WTC11 (cell line): ENCODE measurements around the gene AXIN2. TPM values are rescaled to one million over a fixed set of nuclear protein-coding genes. Genes with fewer than 3 reads are reported as not detected.

Source experiments
- ATAC-seq: fragments of 200-7000 bp; cut with Tn5 transposase; 2 replicates; pipeline ENCODE4 v1.10.0; 2021; ENCODE audit warnings: mild to moderate bottlenecking, moderate library complexity
- CTCF ChIA-PET: fragments of 300-600 bp; sonication (Branson Sonifier 250); formaldehyde crosslinking; loops from one replicate; lab custom pipeline; 2021; ENCODE audit warnings: antibody characterized with exemption; lab: Charles Lee
- POLR2A ChIA-PET: fragments of 350-600 bp; sonication (Branson Sonifier 250); formaldehyde crosslinking; loops from one replicate; lab custom pipeline; 2021; ENCODE audit warnings: antibody characterized with exemption; lab: Charles Lee
- DNase-seq: peaks from one replicate; pipeline ENCODE4 v3.0.0; 2021; ENCODE audit warnings: low spot score
- H3K27ac Mint-ChIP-seq: 2 replicates; pipeline ENCODE4 v1.8.0; 2021; ENCODE audit warnings: mixed read lengths
- H3K27me3 Mint-ChIP-seq: 2 replicates; pipeline ENCODE4 v1.8.0; 2021; ENCODE audit warnings: low read depth, mild to moderate bottlenecking, moderate library complexity, mixed read lengths
- H3K36me3 Mint-ChIP-seq: 2 replicates; pipeline ENCODE4 v1.8.0; 2021; ENCODE audit warnings: mixed read lengths
- H3K4me1 Mint-ChIP-seq: 2 replicates; pipeline ENCODE4 v1.8.0; 2022; ENCODE audit warnings: mixed read lengths
- H3K4me3 Mint-ChIP-seq: 2 replicates; pipeline ENCODE4 v1.8.0; 2021; ENCODE audit warnings: mild to moderate bottlenecking, moderate library complexity, mixed read lengths
- H3K9me3 Mint-ChIP-seq: 2 replicates; pipeline ENCODE4 v1.8.0; 2021; ENCODE audit warnings: mixed read lengths
- CREM ChIP-seq: sonication (generic); formaldehyde crosslinking; IDR thresholded peaks from 2 replicates; pipeline ENCODE4 v1.8.1; 2022; ENCODE audit warnings: mild to moderate bottlenecking, missing genetic modification reagents, moderate library complexity
- EMX1 ChIP-seq: fragments of 250-450 bp; sonication (Bioruptor Pico); IDR thresholded peaks from 2 replicates; pipeline ENCODE4 v1.8.0; 2021; ENCODE audit warnings: mild to moderate bottlenecking
- ESRRA ChIP-seq: sonication (generic); formaldehyde crosslinking; IDR thresholded peaks from 2 replicates; pipeline ENCODE4 v1.8.1; 2022; ENCODE audit warnings: mild to moderate bottlenecking, missing genetic modification reagents, borderline replicate concordance
- FOXJ3 ChIP-seq: sonication (generic); formaldehyde crosslinking; IDR thresholded peaks from 2 replicates; pipeline ENCODE4 v1.9.0; 2021; ENCODE audit warnings: missing genetic modification reagents, mild to moderate bottlenecking, borderline replicate concordance
- FOXK1 ChIP-seq: sonication (generic); formaldehyde crosslinking; IDR thresholded peaks from 2 replicates; pipeline ENCODE4 v1.8.0; 2022; ENCODE audit warnings: mild to moderate bottlenecking, moderate library complexity, missing genetic modification reagents
- GABPB1 ChIP-seq: sonication (generic); formaldehyde crosslinking; IDR thresholded peaks from 2 replicates; pipeline ENCODE4 v1.8.1; 2023; ENCODE audit warnings: mild to moderate bottlenecking, missing genetic modification reagents
- JAZF1 ChIP-seq: fragments of 250-450 bp; sonication (Bioruptor Pico); IDR thresholded peaks from 2 replicates; pipeline ENCODE4 v1.9.0; 2021; ENCODE audit warnings: moderate library complexity, mild to moderate bottlenecking, inconsistent platforms
- JUN ChIP-seq: sonication (generic); formaldehyde crosslinking; IDR thresholded peaks from 2 replicates; pipeline ENCODE4 v1.8.0; 2023; ENCODE audit warnings: mild to moderate bottlenecking, missing genetic modification reagents
- KAT7 ChIP-seq: sonication (generic); formaldehyde crosslinking; IDR thresholded peaks from 2 replicates; pipeline ENCODE4 v1.8.1; 2023; ENCODE audit warnings: missing genetic modification reagents, mild to moderate bottlenecking, borderline replicate concordance
- PRRX2 ChIP-seq: fragments of 250-450 bp; sonication (Bioruptor Pico); IDR thresholded peaks from 2 replicates; pipeline ENCODE4 v1.8.0; 2021; ENCODE audit warnings: mild to moderate bottlenecking
- RORB ChIP-seq: fragments of 250-450 bp; sonication (Bioruptor Pico); IDR thresholded peaks from 2 replicates; pipeline ENCODE4 v1.9.0; 2021; ENCODE audit warnings: mild to moderate bottlenecking
- SP1 ChIP-seq: sonication (generic); formaldehyde crosslinking; conservative IDR thresholded peaks from 2 replicates; pipeline ENCODE4 v1.8.1; 2022; ENCODE audit warnings: missing genetic modification reagents
- TP53 ChIP-seq: sonication (generic); formaldehyde crosslinking; IDR thresholded peaks from 2 replicates; pipeline ENCODE4 v1.8.1; 2023; ENCODE audit warnings: mild to moderate bottlenecking, missing genetic modification reagents
- ZNF138 ChIP-seq: sonication (generic); formaldehyde crosslinking; conservative IDR thresholded peaks from 2 replicates; pipeline ENCODE4 v1.8.1; 2022; ENCODE audit warnings: mild to moderate bottlenecking, moderate library complexity, missing genetic modification reagents
- ZNF232 ChIP-seq: sonication (generic); formaldehyde crosslinking; IDR thresholded peaks from 2 replicates; pipeline ENCODE4 v1.8.0; 2022; ENCODE audit warnings: mild to moderate bottlenecking, missing genetic modification reagents
- ZNF396 ChIP-seq: fragments of 250-450 bp; sonication (Bioruptor Pico); IDR thresholded peaks from 2 replicates; pipeline ENCODE4 v1.8.0; 2021; ENCODE audit warnings: mild to moderate bottlenecking, moderate library complexity, borderline replicate concordance
- total RNA-seq: library from RNA; stranded (reverse); gene quantifications from 3 replicates; pipeline ENCODE4 v1.2.3, GENCODE V29; 2021
- TF ChIP-seq, protein P1 (sequence below): sonication (generic); formaldehyde crosslinking; IDR thresholded peaks from 2 replicates; pipeline ENCODE4 v1.8.0; 2022; ENCODE audit warnings: missing genetic modification reagents
- TF ChIP-seq, protein P2 (sequence below): sonication (generic); formaldehyde crosslinking; IDR thresholded peaks from 2 replicates; pipeline ENCODE4 v1.8.1; 2023; ENCODE audit warnings: mild to moderate bottlenecking, missing genetic modification reagents, borderline replicate concordance
- TF ChIP-seq, protein P3 (sequence below): sonication (generic); formaldehyde crosslinking; IDR thresholded peaks from 2 replicates; pipeline ENCODE4 v1.8.1; 2022; ENCODE audit warnings: mild to moderate bottlenecking, moderate library complexity, missing genetic modification reagents
- TF ChIP-seq, protein P4 (sequence below): sonication (generic); formaldehyde crosslinking; IDR thresholded peaks from 2 replicates; pipeline ENCODE4 v1.8.0; 2023; ENCODE audit warnings: missing genetic modification reagents, mild to moderate bottlenecking, borderline replicate concordance

The AXIN2 gene
- total RNA-seq, 1 experiment from 2014 or later, result 35.0 TPM

DNA sequence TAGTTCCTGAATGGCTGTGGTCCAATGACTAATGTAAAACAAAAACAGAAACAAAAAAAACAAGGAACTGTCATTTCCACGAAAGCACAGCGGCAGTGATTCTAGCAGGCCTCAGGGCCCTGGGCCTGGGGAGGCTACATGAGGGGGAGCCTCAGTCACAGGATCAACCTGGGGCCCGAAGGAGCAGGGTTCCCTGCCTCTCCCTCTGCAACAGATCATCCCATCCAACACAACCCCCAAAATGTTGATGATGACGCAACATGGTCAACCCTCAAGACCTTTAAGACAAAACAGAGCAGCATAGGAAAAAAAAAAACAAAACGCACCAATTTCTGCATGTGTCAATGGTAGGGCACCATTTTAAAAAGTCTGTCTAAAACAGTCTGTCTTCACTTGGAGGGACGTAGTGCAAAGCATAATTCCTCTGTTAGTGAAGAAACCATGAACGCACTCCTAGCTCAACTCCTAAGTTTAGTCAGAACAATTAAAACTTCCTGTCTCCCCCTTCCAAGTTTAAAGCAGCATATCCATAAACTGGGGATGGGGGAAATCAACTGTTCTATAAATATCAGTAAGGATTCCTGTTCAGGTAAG lies 32.3 kb downstream of the AXIN2 start:
- Mint-ChIP-seq H3K27ac (0 out of 2 replicates have a peak overlapping the region, but pooled peaks have one; percentile 9), H3K4me1 (peaks cover 42% of the 10 kb centered on the region), H3K36me3 (peaks cover 35% of the 10 kb centered on the region), H3K9me3 (no peaks in the 10 kb centered on the region), H3K4me3 (no peak overlapping the region), H3K27me3 (no peaks in the 10 kb centered on the region)
- DNase-seq, result no peak
- TF ChIP-seq FOXK1 (CRISPR knock-in tag) (no peak), EMX1 (CRISPR knock-in tag) (no peak), TP53 (CRISPR knock-in tag) (no peak), SP1 (no peak), ZNF396 (no peak), FOXJ3 (CRISPR knock-in tag) (no peak), CREM (CRISPR knock-in tag) (no peak), ESRRA (no peak), ZNF232 (CRISPR knock-in tag) (no peak)
- TF ChIP-seq, protein P1, sequence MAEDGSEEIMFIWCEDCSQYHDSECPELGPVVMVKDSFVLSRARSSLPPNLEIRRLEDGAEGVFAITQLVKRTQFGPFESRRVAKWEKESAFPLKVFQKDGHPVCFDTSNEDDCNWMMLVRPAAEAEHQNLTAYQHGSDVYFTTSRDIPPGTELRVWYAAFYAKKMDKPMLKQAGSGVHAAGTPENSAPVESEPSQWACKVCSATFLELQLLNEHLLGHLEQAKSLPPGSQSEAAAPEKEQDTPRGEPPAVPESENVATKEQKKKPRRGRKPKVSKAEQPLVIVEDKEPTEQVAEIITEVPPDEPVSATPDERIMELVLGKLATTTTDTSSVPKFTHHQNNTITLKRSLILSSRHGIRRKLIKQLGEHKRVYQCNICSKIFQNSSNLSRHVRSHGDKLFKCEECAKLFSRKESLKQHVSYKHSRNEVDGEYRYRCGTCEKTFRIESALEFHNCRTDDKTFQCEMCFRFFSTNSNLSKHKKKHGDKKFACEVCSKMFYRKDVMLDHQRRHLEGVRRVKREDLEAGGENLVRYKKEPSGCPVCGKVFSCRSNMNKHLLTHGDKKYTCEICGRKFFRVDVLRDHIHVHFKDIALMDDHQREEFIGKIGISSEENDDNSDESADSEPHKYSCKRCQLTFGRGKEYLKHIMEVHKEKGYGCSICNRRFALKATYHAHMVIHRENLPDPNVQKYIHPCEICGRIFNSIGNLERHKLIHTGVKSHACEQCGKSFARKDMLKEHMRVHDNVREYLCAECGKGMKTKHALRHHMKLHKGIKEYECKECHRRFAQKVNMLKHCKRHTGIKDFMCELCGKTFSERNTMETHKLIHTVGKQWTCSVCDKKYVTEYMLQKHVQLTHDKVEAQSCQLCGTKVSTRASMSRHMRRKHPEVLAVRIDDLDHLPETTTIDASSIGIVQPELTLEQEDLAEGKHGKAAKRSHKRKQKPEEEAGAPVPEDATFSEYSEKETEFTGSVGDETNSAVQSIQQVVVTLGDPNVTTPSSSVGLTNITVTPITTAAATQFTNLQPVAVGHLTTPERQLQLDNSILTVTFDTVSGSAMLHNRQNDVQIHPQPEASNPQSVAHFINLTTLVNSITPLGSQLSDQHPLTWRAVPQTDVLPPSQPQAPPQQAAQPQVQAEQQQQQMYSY (CRISPR knock-in tag), result no peak
- ATAC-seq, result no peak
- CTCF ChIA-PET, result interaction anchor here (1.2 kb wide), 1 partner anchor 234 kb away, joined by 3 read pairs; no protein-coding TSS in a partner anchor
- POLR2A ChIA-PET, result no interaction called here

DNA sequence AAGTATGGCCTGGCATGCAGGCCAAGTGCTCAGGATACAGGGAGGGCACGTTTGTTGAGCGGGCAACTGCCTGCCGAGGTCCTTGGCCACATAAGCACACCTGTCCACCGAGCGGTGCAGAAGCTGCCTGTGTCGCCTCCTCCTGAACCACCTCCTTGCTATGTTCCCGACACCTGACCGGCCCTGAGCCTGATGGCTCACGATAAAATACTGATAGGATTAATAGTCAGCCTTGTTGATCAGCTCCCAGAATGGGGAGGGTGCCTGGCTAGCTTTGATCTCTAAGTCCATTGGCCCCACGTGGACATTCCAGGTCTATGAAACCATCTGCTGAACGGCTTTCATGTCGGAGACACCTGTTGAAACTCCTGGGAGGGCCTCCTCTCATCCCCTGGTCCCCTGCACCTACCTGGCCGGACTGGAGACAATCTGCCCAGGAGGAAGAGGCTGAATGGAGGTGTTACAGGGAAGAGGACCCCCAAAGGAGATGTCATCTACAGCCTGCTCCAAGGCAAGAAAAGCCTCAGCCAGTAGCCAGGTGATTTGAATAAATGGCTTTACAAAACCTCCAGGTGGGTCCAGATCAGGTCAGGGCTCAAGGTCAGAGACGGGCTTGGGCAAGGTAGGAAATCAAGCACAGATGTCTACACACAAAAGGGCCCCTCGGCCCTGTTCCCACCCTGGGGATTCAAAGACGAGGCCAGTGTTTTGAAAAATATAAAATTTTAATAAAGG lies 33.4 kb downstream of the AXIN2 start:
- no peak overlapping the region for H3K4me3 Mint-ChIP-seq
- TF ChIP-seq, protein P2, sequence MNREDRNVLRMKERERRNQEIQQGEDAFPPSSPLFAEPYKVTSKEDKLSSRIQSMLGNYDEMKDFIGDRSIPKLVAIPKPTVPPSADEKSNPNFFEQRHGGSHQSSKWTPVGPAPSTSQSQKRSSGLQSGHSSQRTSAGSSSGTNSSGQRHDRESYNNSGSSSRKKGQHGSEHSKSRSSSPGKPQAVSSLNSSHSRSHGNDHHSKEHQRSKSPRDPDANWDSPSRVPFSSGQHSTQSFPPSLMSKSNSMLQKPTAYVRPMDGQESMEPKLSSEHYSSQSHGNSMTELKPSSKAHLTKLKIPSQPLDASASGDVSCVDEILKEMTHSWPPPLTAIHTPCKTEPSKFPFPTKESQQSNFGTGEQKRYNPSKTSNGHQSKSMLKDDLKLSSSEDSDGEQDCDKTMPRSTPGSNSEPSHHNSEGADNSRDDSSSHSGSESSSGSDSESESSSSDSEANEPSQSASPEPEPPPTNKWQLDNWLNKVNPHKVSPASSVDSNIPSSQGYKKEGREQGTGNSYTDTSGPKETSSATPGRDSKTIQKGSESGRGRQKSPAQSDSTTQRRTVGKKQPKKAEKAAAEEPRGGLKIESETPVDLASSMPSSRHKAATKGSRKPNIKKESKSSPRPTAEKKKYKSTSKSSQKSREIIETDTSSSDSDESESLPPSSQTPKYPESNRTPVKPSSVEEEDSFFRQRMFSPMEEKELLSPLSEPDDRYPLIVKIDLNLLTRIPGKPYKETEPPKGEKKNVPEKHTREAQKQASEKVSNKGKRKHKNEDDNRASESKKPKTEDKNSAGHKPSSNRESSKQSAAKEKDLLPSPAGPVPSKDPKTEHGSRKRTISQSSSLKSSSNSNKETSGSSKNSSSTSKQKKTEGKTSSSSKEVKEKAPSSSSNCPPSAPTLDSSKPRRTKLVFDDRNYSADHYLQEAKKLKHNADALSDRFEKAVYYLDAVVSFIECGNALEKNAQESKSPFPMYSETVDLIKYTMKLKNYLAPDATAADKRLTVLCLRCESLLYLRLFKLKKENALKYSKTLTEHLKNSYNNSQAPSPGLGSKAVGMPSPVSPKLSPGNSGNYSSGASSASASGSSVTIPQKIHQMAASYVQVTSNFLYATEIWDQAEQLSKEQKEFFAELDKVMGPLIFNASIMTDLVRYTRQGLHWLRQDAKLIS (CRISPR knock-in tag), result no peak
- TF ChIP-seq RORB (CRISPR knock-in tag), result no peak
- TF ChIP-seq PRRX2 (CRISPR knock-in tag), result no peak
- TF ChIP-seq, protein P3, sequence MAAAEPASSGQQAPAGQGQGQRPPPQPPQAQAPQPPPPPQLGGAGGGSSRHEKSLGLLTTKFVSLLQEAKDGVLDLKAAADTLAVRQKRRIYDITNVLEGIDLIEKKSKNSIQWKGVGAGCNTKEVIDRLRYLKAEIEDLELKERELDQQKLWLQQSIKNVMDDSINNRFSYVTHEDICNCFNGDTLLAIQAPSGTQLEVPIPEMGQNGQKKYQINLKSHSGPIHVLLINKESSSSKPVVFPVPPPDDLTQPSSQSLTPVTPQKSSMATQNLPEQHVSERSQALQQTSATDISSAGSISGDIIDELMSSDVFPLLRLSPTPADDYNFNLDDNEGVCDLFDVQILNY, result no peak
- CTCF ChIA-PET, result no interaction called here
- no peak for ATAC-seq
- peaks cover 30% of the 10 kb centered on the region for H3K36me3 Mint-ChIP-seq
- POLR2A ChIA-PET, result no interaction called here
- H3K27ac Mint-ChIP-seq, result no peak overlapping the region
- H3K9me3 Mint-ChIP-seq, result no peaks in the 10 kb centered on the region
- no peak for DNase-seq
- no peaks in the 10 kb centered on the region for H3K27me3 Mint-ChIP-seq
- H3K4me1 Mint-ChIP-seq, result peaks cover 37% of the 10 kb centered on the region

DNA sequence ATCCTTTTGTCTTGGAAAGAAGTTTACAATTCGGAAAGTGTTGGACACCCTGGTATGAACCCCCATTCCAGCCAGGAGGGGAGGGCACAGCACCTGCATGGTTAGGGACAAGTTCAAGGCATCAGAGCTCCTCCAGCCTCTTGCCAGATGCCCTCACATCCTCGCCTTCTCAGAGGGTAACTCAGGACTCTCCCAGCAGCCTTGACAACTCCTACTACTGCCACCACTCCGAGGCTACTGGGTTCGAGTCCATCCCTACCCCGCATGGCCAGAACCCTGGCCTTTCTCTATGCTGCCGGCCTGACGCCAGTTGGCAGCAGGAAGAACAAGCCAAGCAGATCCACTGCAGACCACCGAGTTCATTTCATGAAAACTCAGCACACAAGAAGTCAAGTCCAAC lies 34.1 kb downstream of the AXIN2 start:
- no peak for ATAC-seq
- peaks cover 25% of the 10 kb centered on the region for H3K36me3 Mint-ChIP-seq
- H3K4me3 Mint-ChIP-seq, result no peak overlapping the region
- ChIA-PET CTCF (no interaction called here), POLR2A (no interaction called here)
- no peaks in the 10 kb centered on the region; the same call in 1 of the 2 replicates for H3K27me3 Mint-ChIP-seq
- H3K27ac Mint-ChIP-seq, result peak overlapping the region; percentile 73
- no peaks in the 10 kb centered on the region for H3K9me3 Mint-ChIP-seq
- H3K4me1 Mint-ChIP-seq, result peaks cover 37% of the 10 kb centered on the region
- DNase-seq, result no peak
- TF ChIP-seq JAZF1 (CRISPR knock-in tag), result no peak
- no peak for TF ChIP-seq GABPB1 (CRISPR knock-in tag)
- no peak for TF ChIP-seq KAT7 (CRISPR knock-in tag)
- TF ChIP-seq, protein P4, sequence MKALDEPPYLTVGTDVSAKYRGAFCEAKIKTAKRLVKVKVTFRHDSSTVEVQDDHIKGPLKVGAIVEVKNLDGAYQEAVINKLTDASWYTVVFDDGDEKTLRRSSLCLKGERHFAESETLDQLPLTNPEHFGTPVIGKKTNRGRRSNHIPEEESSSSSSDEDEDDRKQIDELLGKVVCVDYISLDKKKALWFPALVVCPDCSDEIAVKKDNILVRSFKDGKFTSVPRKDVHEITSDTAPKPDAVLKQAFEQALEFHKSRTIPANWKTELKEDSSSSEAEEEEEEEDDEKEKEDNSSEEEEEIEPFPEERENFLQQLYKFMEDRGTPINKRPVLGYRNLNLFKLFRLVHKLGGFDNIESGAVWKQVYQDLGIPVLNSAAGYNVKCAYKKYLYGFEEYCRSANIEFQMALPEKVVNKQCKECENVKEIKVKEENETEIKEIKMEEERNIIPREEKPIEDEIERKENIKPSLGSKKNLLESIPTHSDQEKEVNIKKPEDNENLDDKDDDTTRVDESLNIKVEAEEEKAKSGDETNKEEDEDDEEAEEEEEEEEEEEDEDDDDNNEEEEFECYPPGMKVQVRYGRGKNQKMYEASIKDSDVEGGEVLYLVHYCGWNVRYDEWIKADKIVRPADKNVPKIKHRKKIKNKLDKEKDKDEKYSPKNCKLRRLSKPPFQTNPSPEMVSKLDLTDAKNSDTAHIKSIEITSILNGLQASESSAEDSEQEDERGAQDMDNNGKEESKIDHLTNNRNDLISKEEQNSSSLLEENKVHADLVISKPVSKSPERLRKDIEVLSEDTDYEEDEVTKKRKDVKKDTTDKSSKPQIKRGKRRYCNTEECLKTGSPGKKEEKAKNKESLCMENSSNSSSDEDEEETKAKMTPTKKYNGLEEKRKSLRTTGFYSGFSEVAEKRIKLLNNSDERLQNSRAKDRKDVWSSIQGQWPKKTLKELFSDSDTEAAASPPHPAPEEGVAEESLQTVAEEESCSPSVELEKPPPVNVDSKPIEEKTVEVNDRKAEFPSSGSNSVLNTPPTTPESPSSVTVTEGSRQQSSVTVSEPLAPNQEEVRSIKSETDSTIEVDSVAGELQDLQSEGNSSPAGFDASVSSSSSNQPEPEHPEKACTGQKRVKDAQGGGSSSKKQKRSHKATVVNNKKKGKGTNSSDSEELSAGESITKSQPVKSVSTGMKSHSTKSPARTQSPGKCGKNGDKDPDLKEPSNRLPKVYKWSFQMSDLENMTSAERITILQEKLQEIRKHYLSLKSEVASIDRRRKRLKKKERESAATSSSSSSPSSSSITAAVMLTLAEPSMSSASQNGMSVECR, result no peak
- TF ChIP-seq JUN (CRISPR knock-in tag), result no peak
- no peak for TF ChIP-seq ZNF138
- TF ChIP-seq ZNF232 (CRISPR knock-in tag), result no peak
